Chondrocyte (in vitro differentiated cells): ENCODE results near the gene CASZ1. TPM values are rescaled to one million over a fixed set of nuclear protein-coding genes. Genes with fewer than 3 reads are reported as not detected.

Source experiments
- DNase-seq: peaks from one replicate; pipeline ENCODE4 v3.0.0; 2021; ENCODE audit warnings: mixed read lengths, low spot score
- H3K27ac Mint-ChIP-seq: one replicate; pipeline ENCODE4 v1.8.0; 2021; ENCODE audit warnings: mild to moderate bottlenecking, moderate library complexity, mixed read lengths; ENCODE audit not compliant: unreplicated experiment
- H3K27me3 Mint-ChIP-seq: 2 replicates; pipeline ENCODE4 v1.8.0; 2021; ENCODE audit warnings: low read depth, mixed read lengths
- H3K36me3 Mint-ChIP-seq: 2 replicates; pipeline ENCODE4 v1.8.0; 2021; ENCODE audit warnings: low read depth, mixed read lengths
- H3K4me1 Mint-ChIP-seq: 2 replicates; pipeline ENCODE4 v1.8.0; 2021; ENCODE audit warnings: low read depth, mild to moderate bottlenecking, mixed read lengths
- H3K4me3 Mint-ChIP-seq: one replicate; pipeline ENCODE4 v1.8.0; 2021; ENCODE audit warnings: mild to moderate bottlenecking, moderate library complexity, mixed read lengths; ENCODE audit not compliant: unreplicated experiment
- H3K9me3 Mint-ChIP-seq: 2 replicates; pipeline ENCODE4 v1.8.0; 2021; ENCODE audit warnings: low read depth, mixed read lengths
- total RNA-seq: library from RNA; stranded (reverse); gene quantifications from 3 replicates; pipeline ENCODE4 v1.2.1, GENCODE V29; 2021
- TF ChIP-seq, protein P1 (sequence below): fragments of 200-600 bp; sonication (generic); IDR thresholded peaks from 2 replicates; pipeline ENCODE4 v1.5.0; 2021; ENCODE audit warnings: antibody characterized with exemption, mild to moderate bottlenecking, moderate library complexity

Gene CASZ1
- total RNA-seq, 1 donor from 2014 or later = 4.1 TPM

DNA sequence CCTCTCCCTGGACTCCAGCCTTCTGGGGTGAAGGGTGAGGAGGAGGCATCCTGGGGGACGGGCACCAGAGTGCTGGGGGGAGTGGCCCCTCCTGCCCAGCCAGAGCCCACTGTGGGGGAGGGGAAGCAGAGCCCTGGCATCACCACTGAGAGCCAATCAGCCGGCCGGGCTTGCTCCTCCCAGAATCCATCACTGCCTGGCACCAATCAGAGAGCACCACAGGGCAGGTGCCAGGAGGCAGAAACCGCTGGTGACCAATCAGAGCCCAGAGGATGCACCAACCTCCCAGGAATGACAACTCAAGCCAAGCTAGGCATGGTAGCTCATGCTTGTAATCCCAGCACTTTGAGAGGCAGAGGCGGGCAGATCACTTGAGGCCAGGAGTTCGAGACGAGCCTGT, 27.9 kb downstream of the CASZ1 start:
- Mint-ChIP-seq H3K4me3 (no peak overlapping the region), H3K36me3 (no peaks in the 10 kb centered on the region), H3K4me1 (no peaks in the 10 kb centered on the region), H3K27ac (no peak overlapping the region), H3K27me3 (peaks cover 22% of the 10 kb centered on the region), H3K9me3 (no peaks in the 10 kb centered on the region)
- peak; percentile 55 for DNase-seq
- TF ChIP-seq, protein P1, sequence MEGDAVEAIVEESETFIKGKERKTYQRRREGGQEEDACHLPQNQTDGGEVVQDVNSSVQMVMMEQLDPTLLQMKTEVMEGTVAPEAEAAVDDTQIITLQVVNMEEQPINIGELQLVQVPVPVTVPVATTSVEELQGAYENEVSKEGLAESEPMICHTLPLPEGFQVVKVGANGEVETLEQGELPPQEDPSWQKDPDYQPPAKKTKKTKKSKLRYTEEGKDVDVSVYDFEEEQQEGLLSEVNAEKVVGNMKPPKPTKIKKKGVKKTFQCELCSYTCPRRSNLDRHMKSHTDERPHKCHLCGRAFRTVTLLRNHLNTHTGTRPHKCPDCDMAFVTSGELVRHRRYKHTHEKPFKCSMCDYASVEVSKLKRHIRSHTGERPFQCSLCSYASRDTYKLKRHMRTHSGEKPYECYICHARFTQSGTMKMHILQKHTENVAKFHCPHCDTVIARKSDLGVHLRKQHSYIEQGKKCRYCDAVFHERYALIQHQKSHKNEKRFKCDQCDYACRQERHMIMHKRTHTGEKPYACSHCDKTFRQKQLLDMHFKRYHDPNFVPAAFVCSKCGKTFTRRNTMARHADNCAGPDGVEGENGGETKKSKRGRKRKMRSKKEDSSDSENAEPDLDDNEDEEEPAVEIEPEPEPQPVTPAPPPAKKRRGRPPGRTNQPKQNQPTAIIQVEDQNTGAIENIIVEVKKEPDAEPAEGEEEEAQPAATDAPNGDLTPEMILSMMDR = no peak

DNA sequence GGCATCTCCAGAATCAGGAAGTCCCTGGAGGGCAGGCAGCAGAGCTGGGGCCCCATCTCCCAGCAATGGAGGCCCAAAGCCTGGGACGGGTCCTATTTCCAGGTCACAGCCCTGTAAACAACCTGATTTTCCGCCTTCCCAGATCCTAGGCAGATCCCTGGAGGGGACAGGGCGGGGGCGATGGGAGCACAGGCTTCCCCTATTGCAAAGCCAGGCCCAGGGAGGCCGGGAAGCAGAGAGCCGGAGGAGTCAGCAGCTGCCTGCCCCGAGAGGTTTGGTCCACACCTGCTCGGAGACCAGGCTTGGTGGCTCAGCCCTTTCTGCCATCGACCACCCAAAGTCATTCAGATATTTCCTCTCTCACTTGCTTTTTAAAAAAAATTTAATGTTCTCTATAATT, 29.2 kb downstream of the CASZ1 start:
- Mint-ChIP-seq H3K27me3 (peaks cover 19% of the 10 kb centered on the region), H3K36me3 (no peaks in the 10 kb centered on the region), H3K4me3 (no peak overlapping the region), H3K9me3 (no peaks in the 10 kb centered on the region), H3K4me1 (no peaks in the 10 kb centered on the region), H3K27ac (no peak overlapping the region)
- TF ChIP-seq, protein P1 = no peak
- no peak for DNase-seq

DNA sequence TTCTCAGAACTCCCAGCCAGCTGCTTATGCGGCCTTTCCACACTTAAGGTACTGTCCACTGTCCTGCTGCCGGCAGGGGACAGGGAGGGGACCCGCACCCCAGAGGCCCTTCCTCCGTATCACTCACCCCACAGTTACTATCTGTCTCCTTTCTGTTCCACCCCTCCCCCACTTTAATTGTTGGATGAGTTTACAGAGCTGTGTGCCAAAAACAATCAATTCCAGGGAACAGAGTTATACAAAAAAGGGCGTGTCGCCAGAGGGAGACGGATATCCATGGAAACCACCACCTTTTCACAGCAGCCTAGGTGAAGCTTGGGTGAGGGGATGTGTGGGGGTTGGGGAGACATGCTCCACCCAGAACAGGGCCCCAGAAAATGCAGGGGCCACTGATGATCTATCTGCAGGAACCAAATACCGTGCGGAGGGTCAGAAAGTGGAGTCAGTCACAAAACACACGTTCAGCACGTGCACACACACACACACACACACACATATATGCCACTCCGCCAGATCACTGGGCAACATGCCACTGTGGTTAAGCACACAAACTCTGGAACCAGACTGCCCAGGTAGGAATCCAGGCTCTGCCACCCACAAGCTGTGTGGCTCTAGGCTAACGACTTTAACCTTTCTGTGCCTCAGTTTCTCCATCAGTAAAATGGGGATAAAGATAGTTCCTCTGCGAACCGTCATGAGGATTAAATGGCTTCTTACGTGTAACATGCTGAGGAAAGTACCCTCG, 30.5 kb downstream of the CASZ1 start:
- Mint-ChIP-seq H3K27ac (no peak overlapping the region), H3K4me3 (no peak overlapping the region), H3K36me3 (no peaks in the 10 kb centered on the region), H3K9me3 (no peaks in the 10 kb centered on the region), H3K27me3 (peaks cover 11% of the 10 kb centered on the region), H3K4me1 (no peaks in the 10 kb centered on the region)
- DNase-seq = no peak
- TF ChIP-seq, protein P1 = no peak

DNA sequence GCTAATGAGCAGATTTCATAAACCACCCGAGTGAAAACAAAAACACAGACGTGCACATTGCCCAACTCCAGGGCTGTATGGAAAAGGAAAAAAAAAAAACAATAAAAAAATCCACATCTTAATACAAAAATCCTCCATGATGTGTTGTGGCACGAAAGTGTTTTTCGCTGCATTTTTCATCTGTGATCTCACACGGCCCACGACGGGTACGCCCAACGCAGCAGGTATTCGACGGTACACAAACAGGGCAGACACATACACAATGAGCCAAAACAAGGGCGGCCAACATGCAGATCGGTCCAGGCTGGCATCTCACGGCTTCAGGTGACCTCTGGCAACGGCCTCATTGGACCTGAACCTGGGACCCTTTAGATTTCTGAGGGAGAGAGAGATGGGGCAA, 31.1 kb downstream of the CASZ1 start:
- Mint-ChIP-seq H3K27ac (no peak overlapping the region), H3K4me3 (no peak overlapping the region), H3K27me3 (peaks cover 7% of the 10 kb centered on the region), H3K9me3 (no peaks in the 10 kb centered on the region), H3K36me3 (no peaks in the 10 kb centered on the region), H3K4me1 (no peaks in the 10 kb centered on the region)
- TF ChIP-seq, protein P1 = no peak
- no peak for DNase-seq

DNA sequence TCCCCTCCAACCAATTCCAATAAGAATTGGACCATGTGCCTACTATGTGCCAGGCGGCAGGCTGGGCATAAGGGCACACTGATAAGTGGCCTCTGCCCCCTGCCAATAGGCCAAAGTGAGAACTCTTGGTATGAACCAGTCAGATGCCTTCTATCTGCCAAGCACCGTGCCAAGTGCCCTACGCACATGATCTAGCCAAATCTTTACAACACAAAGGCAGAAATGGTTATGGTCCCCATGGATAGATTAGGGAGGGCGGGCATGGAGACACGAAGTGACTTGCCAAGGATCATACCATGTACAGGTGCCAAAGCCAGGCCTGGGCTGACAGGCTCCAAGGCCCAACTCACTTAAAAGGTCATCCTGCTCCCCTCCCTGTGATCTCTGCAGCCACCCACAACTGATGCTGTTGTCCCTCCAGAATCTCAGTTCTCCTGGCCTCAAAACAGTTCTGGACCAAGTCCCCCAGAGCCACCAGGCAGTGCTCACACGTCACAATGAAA, 32.1 kb downstream of the CASZ1 start:
- Mint-ChIP-seq H3K9me3 (no peaks in the 10 kb centered on the region), H3K27ac (no peak overlapping the region), H3K27me3 (peaks cover 3% of the 10 kb centered on the region)

More for the DNA sequence above, 32.1 kb downstream of the CASZ1 start:
- Mint-ChIP-seq H3K4me1 (no peaks in the 10 kb centered on the region), H3K36me3 (no peaks in the 10 kb centered on the region), H3K4me3 (no peak overlapping the region)
- TF ChIP-seq, protein P1 = no peak
- DNase-seq = no peak
